Measurements from ENCODE around the gene ZNF878. TPM values are rescaled to one million over a fixed set of nuclear protein-coding genes. Genes with fewer than 3 reads are reported as not detected.

ZNF878 gene
- 0.72 and 1.0 TPM in 2 replicates for total RNA-seq (2014; rRNA removed; shearing (Covaris generic))
- 1.0 and 1.5 TPM in 2 replicates for total RNA-seq (2022)
- percentile 53 among the genes with signal in this experiment for Bru-seq, nascent RNA
- percentile 50 among the genes with signal in this experiment for BruChase-seq, experiment 1, labeled RNA remaining after a 6-hour chase
- BruChase-seq, experiment 2, labeled RNA remaining after a 2-hour chase, result percentile 57 among the genes with signal in this experiment
- long read RNA-seq, result 0 reads

DNA sequence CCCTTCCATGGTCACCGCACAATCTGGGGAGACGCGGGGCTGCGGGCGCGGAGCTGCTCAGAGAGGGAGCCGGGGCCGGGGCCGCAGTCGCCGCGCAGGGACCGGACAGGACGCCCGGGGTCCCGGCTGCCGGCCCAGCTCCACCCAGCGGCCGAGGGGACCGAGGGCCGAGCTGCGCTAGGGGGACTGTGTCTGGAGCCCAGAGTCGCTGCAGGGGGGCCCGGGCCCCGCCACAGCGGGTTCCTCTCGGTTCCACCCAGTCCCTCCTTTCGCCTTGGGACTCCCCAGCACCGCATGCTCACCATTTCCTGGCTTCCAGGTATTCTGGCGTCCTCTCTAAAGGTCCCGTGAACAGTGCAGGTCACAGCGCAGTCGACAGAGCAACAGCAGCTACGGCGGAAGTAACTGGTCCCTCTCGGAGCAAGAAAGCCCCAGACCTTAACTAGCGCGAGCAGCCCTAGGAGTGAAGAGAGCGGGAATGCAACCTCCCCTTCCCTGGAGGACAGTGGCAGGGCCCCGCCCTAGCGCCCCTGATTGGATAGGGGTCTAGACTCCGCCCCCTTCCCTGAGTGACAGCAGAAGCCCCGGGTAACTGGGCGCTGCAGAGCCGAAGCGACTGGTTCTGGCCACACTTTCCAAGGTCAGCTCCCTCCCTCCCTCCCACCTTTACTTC is at the start of gene ZNF878:
Gene ZNF878, minus strand, starts transcription at position 465 of the 673 bp plus-strand sequence. Its CDS starts 160 bp downstream, at position 305.
- no TSS peak for BruUV-seq (replicated peaks)
- Histone ChIP-seq H3K79me2 (ENCODE audit: insufficient read depth, low read depth, low read length) (no peaks in the 10 kb centered on the region), H4K20me1 (ENCODE audit: insufficient read depth, low read length) (no peaks in the 10 kb centered on the region), H3K9me2 (ENCODE audit: insufficient read depth, low read length) (no peaks in the 10 kb centered on the region), H3K4me3 (ENCODE audit: low read depth, low read length, poor library complexity, severe bottlenecking) (peak within 1 kb of the TSS; percentile 81), H3K27ac (ENCODE audit: low read depth, low read length, poor library complexity, severe bottlenecking) (no peak within 1 kb of the TSS), H3K9me3 (ENCODE audit: low read length) (no peaks in the 10 kb centered on the region), H2AFZ (ENCODE audit: low read length) (peak within 1 kb of the TSS; percentile 85), H3K4me1 (ENCODE audit: insufficient read depth, low read length, poor library complexity, severe bottlenecking) (peaks cover 9% of the 10 kb centered on the region), H3K36me3 (ENCODE audit: insufficient read depth, low read length) (no peaks in the 10 kb centered on the region), H3K4me2 (ENCODE audit: low read length) (peak within 1 kb of the TSS; percentile 89)
- peak; percentile 82 for DNase-seq (ENCODE audit: low spot score)
- TF ChIP-seq EZH2phosphoT487 (IDR thresholded peaks at IDR 0.05; ENCODE audit: borderline replicate concordance, low read depth, low read length), result no peak
- TF ChIP-seq CTCF (conservative IDR thresholded peaks at IDR 0.05; ENCODE audit: low read length), result peak; percentile 59
- intact Hi-C loops (cut with micrococcal nuclease; ENCODE audit: unreplicated experiment), result loop anchor here (2.0 kb wide), 1 partner anchor 172 kb away; no protein-coding TSS in a partner anchor
- ChIA-PET CTCF (ENCODE audit: unreplicated experiment) (no interaction called here), POLR2A (interaction anchor here (0.6 to 0.9 kb wide), 3 partner anchors 15 to 271 kb away, joined by 3 read pairs; no protein-coding TSS in a partner anchor)

- Histone ChIP-seq H3K9me2 (ENCODE audit: insufficient read depth, low read length) (no peaks in the 10 kb centered on the region), H2AFZ (ENCODE audit: low read length) (no peak overlapping the region), H3K4me1 (ENCODE audit: insufficient read depth, low read length, poor library complexity, severe bottlenecking) (no peaks in the 10 kb centered on the region), H3K79me2 (ENCODE audit: insufficient read depth, low read depth, low read length) (no peaks in the 10 kb centered on the region), H3K27ac (ENCODE audit: low read depth, low read length, poor library complexity, severe bottlenecking) (no peak overlapping the region), H3K4me2 (ENCODE audit: low read length) (no peak overlapping the region), H3K4me3 (ENCODE audit: low read depth, low read length, poor library complexity, severe bottlenecking) (no peak overlapping the region), H3K9me3 (ENCODE audit: low read length) (no peaks in the 10 kb centered on the region), H3K36me3 (ENCODE audit: insufficient read depth, low read length) (no peaks in the 10 kb centered on the region), H4K20me1 (ENCODE audit: insufficient read depth, low read length) (no peaks in the 10 kb centered on the region)
- POLR2A ChIA-PET, result no interaction called here
- intact Hi-C loops (cut with micrococcal nuclease; ENCODE audit: unreplicated experiment), result loop anchor here (10.0 kb wide), 1 partner anchor 247 kb away; no protein-coding TSS in a partner anchor
- CTCF ChIA-PET (ENCODE audit: unreplicated experiment), result no interaction called here
- no TSS peak for BruUV-seq (replicated peaks)
- TF ChIP-seq CTCF (conservative IDR thresholded peaks at IDR 0.05; ENCODE audit: low read length), result no peak
- no peak for DNase-seq (ENCODE audit: low spot score)
These were observed 45.3 kb upstream of the ZNF878 start for GRCh38 chr19:12098040-12098439.
